GM19468 (cell line): ENCODE data around the gene TRABD2B.

Experiments
- ATAC-seq: cut with Tn5 transposase; IDR thresholded peaks from one replicate; pipeline ENCODE4 v1.9.1; 2021; ENCODE audit warnings: mild to moderate bottlenecking, moderate library complexity, moderate number of reproducible peaks; ENCODE audit not compliant: unreplicated experiment; ENCODE audit errors: extremely low read depth

The TRABD2B gene

GRCh38 chr1:47840393-47841190, 156.6 kb downstream of the TRABD2B start:
- no peak for ATAC-seq

DNA sequence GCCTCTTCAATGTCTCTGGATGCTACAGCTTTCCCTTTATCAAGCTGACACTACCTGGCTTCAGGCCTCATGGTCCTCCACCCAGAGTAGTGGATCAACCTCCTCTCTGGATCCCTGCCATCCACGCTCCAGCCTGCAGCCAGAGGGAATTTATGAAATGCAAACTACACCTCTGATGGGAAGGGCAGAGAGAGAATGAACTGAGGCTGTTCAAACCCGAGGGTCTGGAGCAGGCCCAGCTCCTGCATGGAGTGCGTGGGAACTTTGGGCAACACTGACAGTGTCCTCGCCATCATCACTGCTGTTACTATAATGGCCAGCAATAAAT, 157.8 kb downstream of the TRABD2B start:
- ATAC-seq: no peak

- no peak for ATAC-seq
Measured at GRCh38 chr1:47838562-47839432, 158.4 kb downstream of the TRABD2B start.

GRCh38 chr1:47837866-47838561, 159.2 kb downstream of the TRABD2B start:
- no peak for ATAC-seq

- no peak for ATAC-seq
Measured at GRCh38 chr1:47837056-47837830, 159.9 kb downstream of the TRABD2B start.

DNA sequence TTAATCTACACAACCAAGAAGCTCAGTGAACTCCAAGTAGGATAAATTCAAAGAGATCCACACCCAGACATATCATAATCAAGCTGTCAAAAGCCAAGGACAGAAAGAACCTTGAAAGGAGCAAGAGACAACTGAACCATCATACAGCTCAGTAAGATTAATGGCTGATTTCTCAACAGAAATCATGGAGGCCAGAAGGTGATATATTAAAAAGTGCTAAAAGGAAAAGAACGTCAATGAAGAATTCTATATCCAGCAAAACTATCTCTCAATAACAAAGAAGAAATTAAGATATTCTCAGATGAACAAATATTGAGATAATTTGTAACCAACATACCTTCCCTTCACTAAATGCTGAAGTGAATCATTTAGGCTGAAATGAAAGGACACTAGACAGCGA, 161.8 kb downstream of the TRABD2B start:
- ATAC-seq: no peak

DNA sequence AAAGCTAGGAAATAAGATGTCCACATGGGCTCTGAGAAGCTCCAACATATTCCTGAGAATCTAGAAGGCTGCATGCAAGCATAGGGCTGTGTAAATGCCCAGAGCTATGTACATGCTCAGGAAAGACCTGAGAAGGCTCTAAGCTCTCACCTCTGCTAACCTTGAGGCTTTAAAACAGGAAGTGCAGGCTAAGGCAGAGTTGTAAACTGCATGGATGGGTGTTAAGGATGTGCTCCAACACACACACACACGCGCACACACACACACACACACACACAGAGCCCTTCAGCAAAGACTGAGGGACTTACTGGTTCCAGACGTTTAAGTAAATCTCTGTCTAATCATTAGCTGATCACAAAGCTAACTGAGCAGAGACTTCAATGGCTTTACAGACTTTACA, 162.9 kb downstream of the TRABD2B start:
- no peak for ATAC-seq

DNA sequence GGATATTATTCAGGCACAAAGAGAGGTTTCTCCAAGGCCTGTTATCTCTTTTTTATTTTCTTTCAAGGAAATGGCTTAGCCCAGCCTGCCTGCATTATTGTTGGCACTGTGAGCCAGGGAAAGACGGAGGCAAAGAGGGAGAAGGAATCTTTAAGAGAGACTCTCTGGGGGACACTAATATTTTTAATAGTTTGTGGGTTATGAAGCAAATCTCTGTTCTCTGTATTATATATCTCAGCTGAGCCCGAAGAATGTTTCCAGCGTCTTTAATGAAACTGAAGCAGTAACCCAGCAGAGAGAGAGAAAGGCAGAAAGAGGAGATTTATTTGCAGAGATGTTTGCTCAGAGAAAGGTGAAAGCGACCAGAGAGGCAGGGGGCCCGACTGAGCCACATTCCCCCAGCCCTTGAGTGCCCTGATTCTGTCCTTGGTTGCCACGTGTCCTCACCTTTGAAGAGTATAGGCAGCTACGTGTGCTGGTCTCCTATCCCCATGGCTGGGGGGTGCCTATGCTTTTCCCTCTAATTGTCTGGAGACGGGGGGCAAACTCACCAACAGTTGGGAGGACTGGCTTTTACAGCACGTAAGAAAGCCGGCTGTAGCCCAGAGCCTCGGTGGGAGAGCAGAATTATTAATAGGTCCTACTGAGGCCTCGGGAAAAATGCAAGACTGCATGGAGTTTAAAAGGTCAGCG, 166.4 kb downstream of the TRABD2B start:
- ATAC-seq: no peak

GRCh38 chr1:47830021-47830420, 167.2 kb downstream of the TRABD2B start:
- ATAC-seq: no peak

DNA sequence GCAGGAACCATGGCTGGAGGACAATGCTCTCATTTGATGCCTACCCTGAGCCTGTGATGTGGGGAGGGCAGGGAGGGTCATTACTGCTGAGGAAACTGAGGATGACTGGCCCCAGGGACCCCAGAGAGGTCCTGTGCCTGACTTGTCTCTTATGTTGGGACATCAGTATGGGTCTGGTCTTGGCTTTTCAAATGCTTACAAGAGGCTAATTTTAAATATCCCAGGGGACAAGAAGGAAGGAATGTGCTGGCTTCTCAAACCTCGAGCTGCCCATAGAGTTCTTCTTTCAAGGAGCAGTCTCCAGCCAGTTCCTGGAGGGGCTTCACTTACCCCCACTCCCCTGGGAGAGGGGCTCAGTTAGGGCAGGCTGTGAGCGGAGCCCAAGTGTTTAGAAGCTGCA, 168.2 kb downstream of the TRABD2B start:
- no peak for ATAC-seq

DNA sequence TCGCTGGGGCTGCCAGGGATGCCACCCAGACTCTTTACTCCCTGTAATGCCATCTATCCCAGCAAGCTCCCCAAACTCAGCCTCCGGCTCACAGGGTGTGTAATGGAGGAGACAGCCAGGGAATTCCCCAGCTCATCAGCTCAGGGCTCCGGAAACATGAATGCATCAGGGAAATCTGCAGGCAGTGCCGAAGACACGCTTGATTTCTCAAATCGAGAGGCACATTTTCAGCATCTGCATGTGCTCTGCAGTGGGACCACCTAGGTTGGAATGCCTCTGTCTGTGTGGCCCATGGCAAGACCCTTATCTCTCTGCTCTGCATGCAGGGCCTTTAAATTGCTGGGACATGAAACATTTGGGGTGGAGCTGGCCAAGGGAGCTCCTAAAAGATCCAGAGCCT, 170.1 kb downstream of the TRABD2B start:
- ATAC-seq: no peak

- ATAC-seq: no peak
Measured at GRCh38 chr1:47824716-47825115, 172.5 kb downstream of the TRABD2B start.

DNA sequence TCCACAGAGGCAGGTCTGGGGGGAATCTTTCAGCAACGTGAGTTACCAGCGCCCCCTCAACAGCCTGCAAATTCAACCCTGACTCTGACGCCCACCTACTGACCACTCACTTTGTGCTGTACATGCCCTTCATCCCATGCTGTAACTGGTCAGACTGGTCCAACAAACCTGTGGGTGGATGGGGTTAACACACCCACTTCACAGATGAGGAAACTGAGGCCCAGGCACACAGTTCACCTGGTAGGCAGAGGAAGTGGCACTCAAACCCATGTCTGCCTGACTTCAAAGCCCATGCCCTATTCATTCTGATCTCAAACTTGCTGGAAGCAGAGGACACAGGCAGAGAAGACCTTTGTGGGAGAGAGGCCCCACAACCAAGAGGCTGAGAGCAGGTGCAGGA, 172.9 kb downstream of the TRABD2B start:
- no peak for ATAC-seq

- no peak for ATAC-seq
Measured at GRCh38 chr1:47823040-47823808, 174.0 kb downstream of the TRABD2B start.

DNA sequence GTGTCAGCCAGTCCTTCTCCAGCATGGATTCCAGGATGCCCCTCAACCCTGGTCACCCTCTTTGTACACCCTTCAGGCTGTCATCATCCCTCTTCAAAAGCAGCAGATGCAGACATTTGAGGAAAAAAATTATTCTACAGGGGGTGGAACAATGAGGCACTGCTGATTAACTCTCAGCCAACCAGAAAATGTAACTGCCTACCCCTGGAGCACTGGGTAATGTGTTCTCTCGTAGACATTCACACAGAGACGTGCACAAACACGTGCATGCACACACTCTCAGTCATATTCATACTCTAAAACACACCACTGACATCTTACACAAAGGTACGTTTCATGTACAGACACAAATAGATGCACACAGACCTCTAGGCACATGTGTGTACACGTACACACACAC, 175.4 kb downstream of the TRABD2B start:
- ATAC-seq: no peak

DNA sequence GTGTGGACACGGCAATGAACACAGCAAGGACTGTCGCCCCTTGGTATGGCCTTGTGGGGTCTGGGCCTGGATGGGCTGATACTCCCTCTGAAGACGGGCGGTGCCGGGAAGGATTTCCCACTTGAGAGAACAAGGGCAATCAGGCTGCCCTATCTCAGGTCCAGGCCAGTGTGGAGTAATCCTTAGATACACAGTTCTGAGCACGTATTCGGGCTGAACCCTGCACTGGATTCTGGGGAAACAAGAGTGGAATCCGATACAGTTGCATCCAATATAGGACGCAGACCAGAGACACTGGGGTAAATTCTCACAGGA, 177.7 kb downstream of the TRABD2B start:
- ATAC-seq: no peak

DNA sequence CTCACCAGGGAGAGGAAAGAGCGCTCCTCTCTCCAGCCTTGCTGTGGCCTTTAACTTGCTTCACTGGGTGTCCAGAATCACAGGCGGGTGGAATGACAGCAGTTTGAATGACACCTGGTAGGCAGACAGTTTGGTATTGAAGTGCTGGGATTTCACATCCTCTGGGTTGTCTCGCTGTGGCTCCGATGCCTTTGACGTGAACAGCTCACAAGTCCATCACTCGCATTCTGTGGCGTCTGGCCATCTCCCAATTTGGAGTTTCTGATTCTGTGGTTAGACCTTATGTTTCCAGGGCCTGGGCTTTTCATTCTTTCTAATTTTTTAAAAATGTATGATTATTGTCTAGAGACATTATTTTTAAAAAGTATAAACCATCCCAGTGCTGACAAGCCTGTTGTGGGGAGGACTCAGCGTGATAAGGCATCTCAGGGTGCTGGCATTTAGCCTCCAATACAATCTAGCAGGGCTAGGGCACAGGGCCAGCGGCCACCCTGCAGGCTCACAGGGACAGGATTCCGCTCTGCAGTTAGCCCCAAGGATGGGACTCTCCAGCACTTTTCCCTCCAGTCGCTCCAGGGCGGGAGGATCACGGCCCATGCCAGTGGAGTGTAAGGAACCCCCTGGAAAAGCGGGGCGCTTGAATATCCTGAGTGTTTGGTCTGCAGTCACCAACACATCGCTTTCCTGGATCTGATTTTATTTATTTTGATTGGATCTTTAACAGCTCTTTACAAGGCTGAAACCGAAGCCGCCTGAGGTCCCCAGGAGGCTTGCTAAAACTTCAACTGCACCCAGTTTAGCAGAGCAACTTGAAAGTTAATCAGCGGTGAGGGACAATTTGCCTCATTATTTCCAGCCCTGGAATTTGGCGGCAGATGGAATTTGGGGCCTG, 178.3 kb downstream of the TRABD2B start:
- no peak for ATAC-seq

GRCh38 chr1:47817861-47818260, 179.3 kb downstream of the TRABD2B start:
- no peak for ATAC-seq
